Kidney epithelial cell (primary cell): ENCODE measurements around the gene CHCT1. TPM values are rescaled to one million over a fixed set of nuclear protein-coding genes. Genes with fewer than 3 reads are reported as not detected.

Experiments
- DNase-seq: peaks from one replicate; pipeline ENCODE4 v3.0.0-alpha.2; 2010; ENCODE audit warnings: low read depth
- H3K27me3 ChIP-seq: 2 replicates; pipeline ENCODE4 v1.6.0; 2011; ENCODE audit warnings: low read length; ENCODE audit not compliant: control insufficient read depth, insufficient read depth
- H3K36me3 ChIP-seq: 2 replicates; pipeline ENCODE4 v1.5.1; 2011; ENCODE audit warnings: low read length; ENCODE audit not compliant: control insufficient read depth, insufficient read depth
- H3K4me3 ChIP-seq: 2 replicates; pipeline ENCODE4 v1.5.1; 2011; ENCODE audit warnings: low read depth, mild to moderate bottlenecking, control low read depth, low read length
- CTCF ChIP-seq: IDR thresholded peaks from 2 replicates; pipeline ENCODE4 v1.5.1; 2011; ENCODE audit warnings: mild to moderate bottlenecking, moderate library complexity, low read length, control low read depth, inconsistent platforms; ENCODE audit not compliant: insufficient read depth, poor library complexity, severe bottlenecking
- total RNA-seq: library from RNA; depleted of rRNA; stranded (reverse); fragments of >200 nt; gene quantifications from 2 replicates; pipeline ENCODE4 v1.2.3, GENCODE V29; 2015

CHCT1 gene
- total RNA-seq, 1 donor from 2014 or later = not detected

- no peaks in the 10 kb centered on the region for H3K36me3 ChIP-seq
Measured at GRCh38 chr17:60461584-60461983, 39.3 kb downstream of the CHCT1 start.

GRCh38 chr17:60463157-60463835 is 41.0 kb downstream of the CHCT1 start:
- TF ChIP-seq CTCF = no peak
- no peaks in the 10 kb centered on the region for H3K36me3 ChIP-seq
- no peak for DNase-seq

More at GRCh38 chr17:60461584-60461983, 39.3 kb downstream of the CHCT1 start:
- H3K27me3 ChIP-seq = no peaks in the 10 kb centered on the region
- no peak for TF ChIP-seq CTCF
- H3K4me3 ChIP-seq = no peak overlapping the region
- DNase-seq = no peak

GRCh38 chr17:60464343-60464742 is 42.1 kb downstream of the CHCT1 start:
- TF ChIP-seq CTCF = no peak
- Histone ChIP-seq H3K27me3 (no peaks in the 10 kb centered on the region), H3K36me3 (no peaks in the 10 kb centered on the region), H3K4me3 (no peak overlapping the region)
- no peak for DNase-seq

More at GRCh38 chr17:60463157-60463835, 41.0 kb downstream of the CHCT1 start:
- no peak overlapping the region for H3K4me3 ChIP-seq
- H3K27me3 ChIP-seq = no peaks in the 10 kb centered on the region

- Histone ChIP-seq H3K4me3 (no peak overlapping the region), H3K27me3 (no peaks in the 10 kb centered on the region), H3K36me3 (no peaks in the 10 kb centered on the region)
- DNase-seq = no peak
- no peak for TF ChIP-seq CTCF
Measured at GRCh38 chr17:60468371-60468770, 46.1 kb downstream of the CHCT1 start.

- Histone ChIP-seq H3K27me3 (no peaks in the 10 kb centered on the region), H3K36me3 (no peaks in the 10 kb centered on the region), H3K4me3 (no peak overlapping the region)
- no peak for TF ChIP-seq CTCF
- no peak for DNase-seq
Measured at GRCh38 chr17:60471451-60471850, 49.2 kb downstream of the CHCT1 start.

GRCh38 chr17:60472449-60472848 is 50.2 kb downstream of the CHCT1 start:
- no peak for TF ChIP-seq CTCF
- Histone ChIP-seq H3K27me3 (no peaks in the 10 kb centered on the region), H3K4me3 (no peak overlapping the region), H3K36me3 (no peaks in the 10 kb centered on the region)
- no peak for DNase-seq
